Measurements from ENCODE around the gene DAP. TPM values are rescaled to one million over a fixed set of nuclear protein-coding genes. Genes with fewer than 3 reads are reported as not detected.

Gene DAP
- total RNA-seq, 1 experiment from 2014 or later = 47.7 TPM

GRCh38 chr5:10699987-10700386, 61.0 kb downstream of the DAP start:
- Mint-ChIP-seq H3K36me3 (no peaks in the 10 kb centered on the region), H3K27ac (no peak overlapping the region), H3K9me3 (no peaks in the 10 kb centered on the region), H3K4me3 (no peak overlapping the region; the same call in 1 of the 2 replicates), H3K4me1 (peaks cover 38% of the 10 kb centered on the region), H3K27me3 (ENCODE audit: low read depth) (no peaks in the 10 kb centered on the region)
- ChIA-PET CTCF (interaction anchor here (0.9 to 2.0 kb wide), 3 partner anchors 61 to 157 kb away, joined by 3 to 5 read pairs (median 5); partner anchors contain the start of gene DAP), POLR2A (no interaction called here)
- TF ChIP-seq GABPB1 (CRISPR knock-in tag; IDR thresholded peaks at IDR 0.05) = no peak
- TF ChIP-seq EMX1 (CRISPR knock-in tag; IDR thresholded peaks at IDR 0.05) = no peak
- TF ChIP-seq FOXJ3 (CRISPR knock-in tag; IDR thresholded peaks at IDR 0.05; ENCODE audit: borderline replicate concordance) = no peak
- no peak for TF ChIP-seq E2F1 (CRISPR knock-in tag; IDR thresholded peaks at IDR 0.05)
- TF ChIP-seq ZNF671 (CRISPR knock-in tag; IDR thresholded peaks at IDR 0.05) = no peak
- no peak for TF ChIP-seq PRRX2 (CRISPR knock-in tag; IDR thresholded peaks at IDR 0.05)
- TF ChIP-seq ZNF263 (CRISPR knock-in tag; IDR thresholded peaks at IDR 0.05; ENCODE audit: low read depth) = no peak
- TF ChIP-seq NFATC4 (CRISPR knock-in tag; IDR thresholded peaks at IDR 0.05) = no peak
- TF ChIP-seq ESRRA (CRISPR knock-in tag; IDR thresholded peaks at IDR 0.05; ENCODE audit: borderline replicate concordance) = no peak
- TF ChIP-seq, protein P1, sequence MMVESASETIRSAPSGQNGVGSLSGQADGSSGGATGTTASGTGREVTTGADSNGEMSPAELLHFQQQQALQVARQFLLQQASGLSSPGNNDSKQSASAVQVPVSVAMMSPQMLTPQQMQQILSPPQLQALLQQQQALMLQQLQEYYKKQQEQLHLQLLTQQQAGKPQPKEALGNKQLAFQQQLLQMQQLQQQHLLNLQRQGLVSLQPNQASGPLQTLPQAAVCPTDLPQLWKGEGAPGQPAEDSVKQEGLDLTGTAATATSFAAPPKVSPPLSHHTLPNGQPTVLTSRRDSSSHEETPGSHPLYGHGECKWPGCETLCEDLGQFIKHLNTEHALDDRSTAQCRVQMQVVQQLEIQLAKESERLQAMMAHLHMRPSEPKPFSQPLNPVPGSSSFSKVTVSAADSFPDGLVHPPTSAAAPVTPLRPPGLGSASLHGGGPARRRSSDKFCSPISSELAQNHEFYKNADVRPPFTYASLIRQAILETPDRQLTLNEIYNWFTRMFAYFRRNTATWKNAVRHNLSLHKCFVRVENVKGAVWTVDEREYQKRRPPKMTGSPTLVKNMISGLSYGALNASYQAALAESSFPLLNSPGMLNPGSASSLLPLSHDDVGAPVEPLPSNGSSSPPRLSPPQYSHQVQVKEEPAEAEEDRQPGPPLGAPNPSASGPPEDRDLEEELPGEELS (CRISPR knock-in tag; IDR thresholded peaks at IDR 0.05) = no peak
- no peak for TF ChIP-seq NFYB (CRISPR knock-in tag; conservative IDR thresholded peaks at IDR 0.05; ENCODE audit: low read depth)
- TF ChIP-seq ZNF121 (CRISPR knock-in tag; IDR thresholded peaks at IDR 0.05) = no peak
- no peak for TF ChIP-seq ARID4B (CRISPR knock-in tag; IDR thresholded peaks at IDR 0.05; ENCODE audit: borderline replicate concordance)
- no peak for TF ChIP-seq AR (CRISPR knock-in tag; IDR thresholded peaks at IDR 0.05)
- no peak for TF ChIP-seq ZNF138 (CRISPR knock-in tag; conservative IDR thresholded peaks at IDR 0.05)
- TF ChIP-seq NR2C2 (CRISPR knock-in tag; IDR thresholded peaks at IDR 0.05) = no peak
- no peak for TF ChIP-seq ETV6 (CRISPR knock-in tag; IDR thresholded peaks at IDR 0.05)
- TF ChIP-seq PRDM15 (CRISPR knock-in tag; IDR thresholded peaks at IDR 0.05) = no peak
- TF ChIP-seq ZNF416 (CRISPR knock-in tag; IDR thresholded peaks at IDR 0.05) = no peak
- TF ChIP-seq ZSCAN18 (CRISPR knock-in tag; IDR thresholded peaks at IDR 0.05) = no peak
- no peak for ATAC-seq
- no peak for DNase-seq (ENCODE audit: low spot score)
